ENCODE measurements around the gene CMKLR1.

Gene CMKLR1

GRCh38 chr12:108252523-108252922 is 86.6 kb downstream of the CMKLR1 start:
- no peak overlapping the region for H3K4me3 ChIP-seq (ENCODE audit: low read length)
- TF ChIP-seq CTCF (IDR thresholded peaks at IDR 0.05; ENCODE audit: insufficient read depth, low read depth, low read length, missing control alignments) = no peak
- DNase-seq (ENCODE audit: low read depth) = no peak

DNA sequence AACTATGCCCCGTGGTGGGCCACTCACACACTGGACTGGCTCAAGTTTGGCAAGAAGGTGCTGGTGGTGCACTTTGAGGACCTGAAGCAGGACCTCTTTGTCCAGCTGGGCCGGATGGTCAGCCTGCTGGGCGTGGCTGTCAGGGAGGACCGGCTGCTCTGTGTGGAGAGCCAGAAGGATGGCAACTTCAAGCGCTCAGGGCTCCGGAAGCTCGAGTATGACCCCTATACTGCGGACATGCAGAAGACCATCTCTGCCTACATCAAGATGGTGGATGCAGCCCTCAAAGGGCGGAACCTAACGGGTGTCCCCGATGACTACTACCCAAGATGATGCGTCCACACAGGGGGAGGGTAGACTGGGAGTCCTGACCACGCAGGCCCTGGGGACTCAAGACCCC is 91.1 kb downstream of the CMKLR1 start:
- no peak for DNase-seq (ENCODE audit: low read depth)
- no peak for TF ChIP-seq CTCF (IDR thresholded peaks at IDR 0.05; ENCODE audit: insufficient read depth, low read depth, low read length, missing control alignments)
- no peak overlapping the region for H3K4me3 ChIP-seq (ENCODE audit: low read length)

- no peak for TF ChIP-seq CTCF (IDR thresholded peaks at IDR 0.05; ENCODE audit: insufficient read depth, low read depth, low read length, missing control alignments)
Measured at GRCh38 chr12:108247130-108247529, 92.0 kb downstream of the CMKLR1 start.

GRCh38 chr12:108241986-108242703 is 97.0 kb downstream of the CMKLR1 start:
- TF ChIP-seq CTCF (IDR thresholded peaks at IDR 0.05; ENCODE audit: insufficient read depth, low read depth, low read length, missing control alignments) = no peak
- H3K4me3 ChIP-seq (ENCODE audit: low read length) = no peak overlapping the region
- DNase-seq (ENCODE audit: low read depth) = no peak

More at GRCh38 chr12:108247130-108247529, 92.0 kb downstream of the CMKLR1 start:
- no peak for DNase-seq (ENCODE audit: low read depth)
- no peak overlapping the region for H3K4me3 ChIP-seq (ENCODE audit: low read length)

GRCh38 chr12:108240928-108241327 is 98.2 kb downstream of the CMKLR1 start:
- TF ChIP-seq CTCF (IDR thresholded peaks at IDR 0.05; ENCODE audit: insufficient read depth, low read depth, low read length, missing control alignments) = no peak
- no peak for DNase-seq (ENCODE audit: low read depth)

DNA sequence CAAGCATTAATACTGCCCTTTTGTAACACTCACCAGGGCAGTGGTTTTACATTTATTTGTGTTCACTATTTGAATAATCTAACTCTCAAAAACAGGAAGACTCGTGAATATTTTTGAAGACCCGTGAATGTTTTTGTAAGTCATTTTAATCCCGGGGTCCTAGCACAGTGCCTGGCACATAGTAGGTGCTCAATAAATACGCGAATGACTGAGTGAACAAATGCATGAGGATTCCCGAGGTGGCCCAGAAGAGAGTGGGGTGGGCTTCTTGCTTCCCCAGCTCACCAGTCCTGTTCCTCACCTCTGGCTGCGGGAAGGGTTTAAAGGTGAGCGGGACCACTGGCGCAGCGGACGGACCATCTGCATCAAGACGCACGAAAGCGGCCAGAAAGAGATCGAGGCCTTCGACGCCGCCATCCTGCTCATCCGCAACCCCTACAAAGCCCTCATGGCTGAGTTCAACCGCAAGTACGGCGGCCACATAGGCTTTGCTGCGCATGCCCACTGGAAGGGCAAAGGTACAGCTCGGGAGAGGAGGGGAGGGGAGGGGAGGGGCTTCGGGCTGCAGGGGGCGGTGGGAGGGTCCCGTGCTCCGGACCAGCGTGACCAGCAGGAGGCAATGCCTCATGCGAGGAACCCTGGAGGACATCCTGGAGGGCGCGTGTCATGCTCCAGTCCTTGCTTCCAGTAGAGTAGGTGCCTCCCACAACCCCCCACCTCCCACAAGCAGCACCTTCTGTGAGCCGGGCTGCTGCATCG is 98.9 kb downstream of the CMKLR1 start:
- DNase-seq (ENCODE audit: low read depth) = no peak
- no peak overlapping the region for H3K4me3 ChIP-seq (ENCODE audit: low read length)
- no peak for TF ChIP-seq CTCF (IDR thresholded peaks at IDR 0.05; ENCODE audit: insufficient read depth, low read depth, low read length, missing control alignments)

More at GRCh38 chr12:108240928-108241327, 98.2 kb downstream of the CMKLR1 start:
- no peak overlapping the region for H3K4me3 ChIP-seq (ENCODE audit: low read length)
